HG03196 (cell line): ENCODE measurements around the gene CRYBG1.

Experiments used
- ATAC-seq: cut with Tn5 transposase; IDR thresholded peaks from one replicate; pipeline ENCODE4 v1.9.1; 2021; ENCODE audit not compliant: unreplicated experiment

Gene CRYBG1

DNA sequence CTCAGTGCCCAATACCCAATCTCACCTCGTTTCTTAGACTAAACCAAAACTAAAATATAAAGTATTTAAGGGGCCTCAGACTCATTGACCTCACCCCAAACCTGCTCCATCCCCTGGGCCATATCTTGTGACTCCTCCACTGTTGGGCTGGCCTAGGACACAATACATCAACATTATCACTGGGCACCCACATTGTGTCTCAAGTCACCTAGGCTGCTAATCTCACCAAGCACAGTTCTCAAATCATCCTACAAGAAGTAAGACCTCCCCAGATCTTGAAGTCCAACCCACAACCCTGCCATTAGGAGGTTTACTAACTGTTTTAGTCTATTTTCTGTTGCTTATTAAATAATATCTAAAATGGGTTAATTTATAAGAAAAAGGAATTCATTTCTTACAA lies 96.2 kb downstream of the CRYBG1 start:
- ATAC-seq, result no peak

DNA sequence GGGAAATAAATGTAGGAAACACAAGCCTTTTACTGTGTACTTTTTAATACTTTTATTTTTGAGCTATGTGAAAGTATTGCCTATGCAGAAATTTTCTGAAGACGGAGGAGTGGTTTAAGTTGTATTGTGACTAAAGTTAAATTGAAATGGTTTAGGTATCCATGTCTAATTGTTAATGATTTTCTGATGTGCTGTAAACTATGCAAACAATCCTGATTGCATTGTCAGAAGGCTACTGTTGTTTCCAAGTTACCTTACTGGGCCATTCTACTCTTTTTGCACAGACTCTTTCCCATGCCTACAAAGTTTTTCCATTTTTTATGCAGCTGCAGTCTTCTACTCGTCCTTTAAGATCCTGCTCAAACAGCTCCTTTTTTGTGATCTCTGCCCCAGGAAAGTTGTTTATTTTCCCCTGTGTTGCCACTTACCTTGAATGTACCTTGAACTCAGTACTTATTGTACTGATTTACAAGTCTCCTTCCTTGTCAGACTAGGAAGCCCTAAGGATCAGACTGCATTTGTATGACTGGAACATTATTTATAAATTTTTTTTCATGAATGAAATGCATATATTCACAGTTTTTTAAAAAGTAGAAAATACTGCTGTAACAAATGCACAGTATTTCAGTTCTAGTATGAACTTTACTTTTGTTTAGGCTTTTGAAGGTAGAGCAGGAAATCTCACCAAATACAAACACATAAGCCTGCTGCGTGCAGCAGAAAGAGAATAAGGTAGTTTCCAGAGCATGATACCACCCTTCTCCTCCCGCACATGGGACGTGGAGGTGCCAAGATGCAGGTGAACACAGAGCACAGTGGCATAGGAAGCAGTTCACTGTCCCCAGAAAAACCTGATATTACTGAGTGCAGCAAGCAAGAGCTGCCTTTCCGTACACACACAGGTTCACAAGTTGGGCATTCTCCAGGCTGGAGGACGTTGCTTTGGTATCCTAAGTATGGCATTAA lies 97.8 kb downstream of the CRYBG1 start:
- ATAC-seq, result no peak

DNA sequence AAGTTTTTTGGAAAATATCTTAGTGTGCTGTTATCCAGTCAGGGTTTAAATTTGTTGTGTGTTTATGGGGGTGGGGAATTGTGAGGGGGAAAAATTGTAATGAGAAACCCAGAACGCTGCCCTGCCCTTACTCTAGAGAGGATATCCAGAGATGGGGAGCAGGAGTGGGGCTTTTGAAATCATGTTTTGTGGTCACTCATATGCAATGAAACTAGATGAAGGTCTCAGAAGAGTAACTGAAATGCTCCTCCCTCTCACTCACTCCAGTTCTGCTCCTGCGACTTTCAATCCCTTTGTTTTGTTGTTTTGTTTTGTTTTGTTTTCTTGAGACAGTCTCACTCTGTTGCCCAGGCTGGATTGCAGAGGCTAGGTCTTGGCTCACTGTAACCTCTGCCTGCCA lies 100.0 kb downstream of the CRYBG1 start:
- ATAC-seq, result no peak

DNA sequence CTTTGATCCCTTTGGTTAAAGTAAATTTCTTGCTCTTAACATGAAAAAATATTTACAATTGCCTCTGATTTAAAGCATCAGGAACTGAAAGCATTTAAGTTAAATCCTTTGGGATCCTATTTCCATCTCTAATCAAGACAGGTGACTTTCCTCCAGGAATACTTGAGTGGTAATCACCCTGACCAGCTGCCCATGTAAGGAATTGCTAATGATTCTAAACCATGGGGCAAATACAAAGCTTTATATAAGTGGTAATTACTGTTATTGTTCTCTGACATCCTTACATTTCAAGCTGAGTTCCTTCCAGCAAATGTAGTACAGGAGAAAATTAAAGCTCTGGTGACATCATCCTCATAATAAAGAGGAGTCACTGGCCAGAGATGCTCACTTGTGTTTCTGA lies 100.6 kb downstream of the CRYBG1 start:
- ATAC-seq, result no peak

DNA sequence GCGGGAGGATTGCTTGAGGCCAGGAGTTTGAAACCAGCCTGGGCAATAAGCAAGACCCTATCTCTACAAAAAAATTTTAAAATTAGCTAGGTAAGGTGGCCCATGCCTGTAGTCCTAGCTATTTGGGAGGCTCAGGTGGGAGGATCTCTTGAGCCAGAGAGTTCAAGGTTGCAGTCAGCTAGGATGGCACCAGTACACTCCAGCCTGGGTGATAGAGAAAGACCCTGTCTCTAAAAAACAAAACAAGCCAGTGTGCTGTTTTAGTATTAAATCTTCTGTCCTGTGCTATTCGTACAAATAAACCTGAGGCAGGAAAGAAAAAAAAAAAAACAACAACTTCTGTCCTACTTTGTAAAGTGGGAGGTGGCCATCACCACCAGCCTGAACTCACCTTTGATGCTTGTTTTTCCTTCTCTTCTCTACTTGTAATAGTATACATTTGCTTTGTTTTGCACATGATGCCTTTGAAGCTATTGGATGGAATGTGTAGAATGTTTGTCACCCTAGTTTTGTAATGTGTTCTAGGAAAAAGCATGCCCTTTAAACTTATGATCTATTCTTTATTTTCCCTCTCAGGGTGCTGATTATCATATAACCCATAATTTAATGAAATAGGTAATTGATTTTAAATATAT lies 102.5 kb downstream of the CRYBG1 start:
- no peak for ATAC-seq

DNA sequence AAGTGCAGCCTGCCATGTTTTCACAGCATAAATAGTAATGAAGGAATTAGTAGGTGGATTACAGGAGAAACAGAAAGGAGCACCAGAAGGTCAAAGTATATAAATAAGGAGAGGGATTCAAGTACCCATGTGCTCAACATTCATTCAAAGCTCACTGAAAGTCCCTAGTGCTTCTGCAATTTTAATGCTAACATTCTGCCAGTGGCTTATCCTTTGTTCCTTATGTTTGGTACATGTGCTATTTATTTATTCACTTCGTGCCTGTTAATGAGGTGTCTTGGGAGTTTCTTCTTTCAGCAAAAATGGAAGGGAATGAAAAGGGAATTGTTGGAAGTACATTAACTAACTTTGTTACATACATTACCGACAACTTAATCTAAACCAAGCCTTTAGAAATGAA lies 105.7 kb downstream of the CRYBG1 start:
- ATAC-seq, result no peak

DNA sequence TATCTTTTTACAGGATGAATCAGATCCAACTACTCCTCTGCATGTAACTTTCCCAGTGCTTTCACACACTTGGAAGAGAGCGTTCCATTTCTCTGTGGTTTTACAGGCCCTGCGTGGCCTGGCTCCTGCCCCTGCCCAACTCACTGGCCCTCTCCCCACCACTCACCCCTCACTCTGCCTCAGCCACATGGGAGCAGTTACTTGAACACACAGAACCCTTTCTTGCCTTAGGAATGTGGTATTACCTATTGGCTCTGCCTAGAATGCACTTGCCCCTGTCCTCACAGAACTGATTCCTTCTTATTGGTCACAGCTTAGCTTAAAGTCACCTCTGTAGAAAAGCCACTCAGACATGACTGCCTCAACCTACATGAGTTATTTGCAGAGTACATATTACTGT lies 108.4 kb downstream of the CRYBG1 start:
- no peak for ATAC-seq

DNA sequence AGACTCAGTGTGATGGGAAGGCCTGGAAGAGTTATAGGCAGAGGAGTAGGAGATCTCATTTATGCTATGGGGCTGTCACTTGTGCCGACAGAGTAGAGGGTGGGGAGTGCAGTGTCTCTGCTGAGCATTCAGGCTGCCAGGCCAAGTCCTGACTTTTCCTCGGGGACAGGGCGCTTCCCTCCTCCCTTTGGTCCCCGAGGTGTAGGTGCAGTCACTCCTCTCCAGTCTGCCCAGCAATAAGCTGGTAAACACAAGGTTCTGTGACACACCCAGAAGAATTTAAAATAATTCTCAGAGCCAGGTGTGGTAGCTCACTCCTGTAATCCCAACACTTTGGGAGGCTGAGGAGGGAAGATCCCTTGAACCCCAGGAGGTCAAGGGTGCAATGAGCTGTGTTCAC lies 109.4 kb downstream of the CRYBG1 start:
- ATAC-seq, result no peak

DNA sequence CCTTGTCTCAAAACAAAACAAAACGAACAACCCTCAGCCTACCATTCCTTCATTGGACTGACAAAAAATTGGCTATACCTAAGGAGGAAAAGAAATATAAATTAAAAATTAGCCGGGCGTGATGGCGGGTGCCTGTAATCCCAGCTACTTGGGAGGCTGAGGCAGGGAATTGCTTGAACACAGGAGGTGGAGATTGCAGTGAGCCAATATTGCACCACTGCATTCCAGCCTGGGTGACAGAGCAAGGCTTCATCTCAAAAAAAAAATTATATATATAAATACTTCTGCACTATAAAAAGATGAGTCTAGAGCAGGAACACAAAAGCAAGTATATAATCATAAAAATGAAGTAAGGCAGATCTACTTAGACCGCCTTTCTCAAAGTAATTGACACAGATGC lies 109.8 kb downstream of the CRYBG1 start:
- ATAC-seq, result no peak

DNA sequence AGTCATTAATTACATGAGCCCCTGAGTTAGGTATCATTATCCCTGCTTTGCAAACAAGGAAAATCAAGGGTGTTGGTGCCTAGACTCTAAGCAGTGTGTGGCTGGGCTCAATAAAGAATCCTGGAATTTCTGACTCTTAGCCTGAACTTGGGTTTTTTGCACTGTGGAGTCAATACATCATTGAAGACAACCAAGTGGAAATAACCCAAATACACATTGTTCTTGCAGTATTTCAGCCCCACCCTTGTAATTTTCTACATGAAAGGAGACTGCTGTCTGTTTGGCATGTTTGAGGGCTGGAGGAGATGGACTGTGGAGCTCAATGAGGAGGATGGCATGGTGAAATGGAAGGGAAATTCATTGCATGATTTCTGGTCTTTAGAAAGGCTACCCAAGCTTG lies 110.3 kb downstream of the CRYBG1 start:
- no peak for ATAC-seq

DNA sequence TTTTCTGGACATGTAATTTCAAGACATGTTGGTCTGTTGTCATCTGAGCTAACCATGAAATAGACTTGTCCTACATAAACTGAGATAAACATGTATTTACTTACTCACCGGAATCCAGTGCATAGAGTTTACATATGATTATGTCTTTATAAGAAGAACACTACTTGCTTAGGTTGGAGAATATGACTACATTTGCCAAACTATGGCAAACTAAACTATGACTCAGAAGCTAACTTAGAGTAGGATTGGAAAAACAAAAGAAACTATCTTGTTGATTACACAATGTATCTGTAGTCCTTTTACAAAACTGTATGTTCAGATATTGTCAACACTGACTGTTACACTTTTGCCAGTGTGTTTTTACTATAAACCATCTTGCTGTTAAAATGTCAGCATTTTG lies 113.3 kb downstream of the CRYBG1 start:
- ATAC-seq, result no peak

DNA sequence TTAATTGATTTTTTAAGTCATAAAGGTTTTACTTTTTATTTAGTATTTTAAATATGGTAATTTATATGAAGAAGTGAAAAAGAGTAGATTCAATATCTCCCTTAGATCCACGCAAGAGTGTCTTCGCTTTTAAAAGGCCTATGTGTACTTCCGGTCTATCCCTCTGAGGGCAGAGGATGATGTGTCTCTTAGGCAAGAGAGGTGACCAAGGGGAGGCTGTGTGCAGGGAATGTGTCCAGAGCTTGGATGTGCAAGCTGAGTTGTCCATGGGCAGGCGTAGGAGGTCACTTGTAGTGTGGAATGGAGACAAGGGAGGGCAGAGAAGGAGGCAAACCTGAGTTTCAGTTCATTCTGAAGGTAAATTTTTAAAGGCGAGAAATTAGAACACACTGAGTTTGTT lies 113.9 kb downstream of the CRYBG1 start:
- no peak for ATAC-seq

DNA sequence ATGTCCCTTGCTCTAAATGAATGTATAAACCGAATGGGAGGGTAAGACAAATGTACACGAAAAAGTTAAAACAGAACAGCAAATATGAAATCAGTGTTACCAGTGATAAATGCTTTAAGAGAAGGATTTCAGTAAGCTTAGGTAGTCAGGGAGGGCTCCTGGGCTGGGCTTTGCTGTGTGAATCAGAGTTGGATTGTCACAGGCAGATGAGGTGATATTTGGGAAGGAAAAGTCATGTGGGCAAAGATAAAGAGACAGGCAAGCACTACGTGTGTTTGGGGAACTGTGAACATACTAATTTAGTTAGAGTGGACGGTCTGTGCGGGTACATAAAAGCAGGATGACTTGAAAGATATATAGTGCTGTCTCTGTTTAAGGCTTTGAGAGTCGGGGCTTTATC lies 114.8 kb downstream of the CRYBG1 start:
- no peak for ATAC-seq

DNA sequence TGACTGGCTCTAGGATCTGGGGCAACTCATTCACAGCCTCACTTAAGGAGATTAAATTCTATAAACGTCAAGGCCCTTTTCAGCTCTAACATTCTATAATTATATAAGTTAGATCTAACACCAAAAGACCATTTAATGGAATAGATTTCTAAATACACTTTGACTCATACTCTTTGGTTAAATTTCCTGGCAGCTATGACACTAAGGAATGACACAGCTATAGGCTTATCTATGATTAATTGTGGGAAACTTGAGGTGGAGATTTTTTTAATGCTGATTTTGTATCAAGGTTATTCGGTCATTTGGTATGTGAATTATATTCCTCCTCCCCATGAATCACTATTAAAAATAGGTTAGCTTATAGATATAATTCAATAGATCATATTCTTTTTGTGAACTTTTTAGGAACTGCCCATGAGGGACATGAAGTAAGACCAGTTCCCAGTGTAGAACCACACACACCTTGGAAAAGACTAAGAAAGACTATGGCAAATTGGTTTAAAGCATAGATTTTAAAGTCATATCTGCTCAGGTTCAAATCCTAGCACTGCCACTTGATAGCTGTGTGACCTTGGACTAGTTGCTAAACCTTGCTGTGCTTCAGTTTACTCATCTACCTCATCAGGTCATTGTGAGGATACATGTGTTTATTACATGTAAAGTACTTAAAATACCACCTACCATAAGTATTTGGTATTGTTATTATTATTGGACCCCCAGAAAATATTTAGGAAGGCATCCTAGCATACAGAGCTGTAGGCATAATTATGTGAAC lies 116.0 kb downstream of the CRYBG1 start:
- ATAC-seq, result no peak

DNA sequence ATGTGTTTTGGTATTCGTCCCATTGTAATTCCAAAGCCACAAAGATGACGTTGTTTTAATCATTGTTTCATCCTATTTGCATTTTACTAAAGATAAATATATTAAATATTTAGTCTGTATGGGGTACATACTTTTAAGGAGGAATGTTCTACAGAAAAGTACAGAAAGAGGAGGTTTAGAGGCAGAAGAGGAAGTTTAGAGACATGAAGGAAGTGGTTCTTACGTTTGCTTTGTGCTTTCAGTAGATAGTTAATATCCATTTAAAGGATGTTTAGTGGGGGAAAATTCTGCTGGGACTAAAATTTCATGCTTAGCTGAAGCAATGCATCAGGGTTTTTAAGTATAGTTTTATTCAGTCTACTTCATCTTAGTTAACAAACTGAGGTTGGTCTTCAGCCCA lies 116.6 kb downstream of the CRYBG1 start:
- ATAC-seq, result no peak

DNA sequence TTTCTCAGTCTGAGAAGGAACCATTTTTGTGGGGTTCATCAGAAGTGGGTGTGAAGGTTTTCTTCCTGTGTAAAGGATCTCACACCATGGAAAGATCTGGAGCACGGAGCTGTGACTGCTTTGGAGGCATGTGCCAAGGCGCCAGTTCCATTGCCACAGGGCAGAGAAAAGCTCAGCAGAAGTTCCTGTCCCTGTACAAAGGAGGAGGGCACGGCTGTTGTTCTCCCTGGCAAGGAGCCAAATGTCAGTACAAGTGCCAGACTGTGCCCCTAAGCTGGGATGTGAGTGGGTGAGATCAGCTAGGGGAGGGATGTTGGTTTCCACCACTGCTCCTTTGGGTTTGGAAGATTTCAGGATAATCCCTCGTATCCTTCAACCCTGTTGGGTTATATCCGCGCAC lies 117.3 kb downstream of the CRYBG1 start:
- ATAC-seq, result no peak

DNA sequence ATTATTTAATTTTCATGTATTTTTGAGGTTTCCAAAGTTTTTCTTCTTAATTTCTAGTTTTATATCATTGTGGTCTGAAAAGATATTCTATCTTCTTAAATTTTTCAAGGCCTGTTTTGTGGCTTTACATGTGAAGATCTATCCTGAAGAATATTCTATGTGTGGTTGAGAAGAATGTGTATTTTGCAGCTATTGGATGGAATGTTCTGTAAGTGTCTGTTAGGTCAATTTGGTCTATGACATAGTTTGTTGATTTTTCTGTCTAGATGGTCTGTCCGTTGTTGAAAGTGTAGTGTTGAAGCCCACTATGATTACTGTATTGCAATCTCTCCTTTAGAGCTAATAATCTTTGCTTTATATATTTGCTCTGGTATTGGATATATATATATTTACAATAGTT lies 125.7 kb downstream of the CRYBG1 start:
- ATAC-seq, result no peak

DNA sequence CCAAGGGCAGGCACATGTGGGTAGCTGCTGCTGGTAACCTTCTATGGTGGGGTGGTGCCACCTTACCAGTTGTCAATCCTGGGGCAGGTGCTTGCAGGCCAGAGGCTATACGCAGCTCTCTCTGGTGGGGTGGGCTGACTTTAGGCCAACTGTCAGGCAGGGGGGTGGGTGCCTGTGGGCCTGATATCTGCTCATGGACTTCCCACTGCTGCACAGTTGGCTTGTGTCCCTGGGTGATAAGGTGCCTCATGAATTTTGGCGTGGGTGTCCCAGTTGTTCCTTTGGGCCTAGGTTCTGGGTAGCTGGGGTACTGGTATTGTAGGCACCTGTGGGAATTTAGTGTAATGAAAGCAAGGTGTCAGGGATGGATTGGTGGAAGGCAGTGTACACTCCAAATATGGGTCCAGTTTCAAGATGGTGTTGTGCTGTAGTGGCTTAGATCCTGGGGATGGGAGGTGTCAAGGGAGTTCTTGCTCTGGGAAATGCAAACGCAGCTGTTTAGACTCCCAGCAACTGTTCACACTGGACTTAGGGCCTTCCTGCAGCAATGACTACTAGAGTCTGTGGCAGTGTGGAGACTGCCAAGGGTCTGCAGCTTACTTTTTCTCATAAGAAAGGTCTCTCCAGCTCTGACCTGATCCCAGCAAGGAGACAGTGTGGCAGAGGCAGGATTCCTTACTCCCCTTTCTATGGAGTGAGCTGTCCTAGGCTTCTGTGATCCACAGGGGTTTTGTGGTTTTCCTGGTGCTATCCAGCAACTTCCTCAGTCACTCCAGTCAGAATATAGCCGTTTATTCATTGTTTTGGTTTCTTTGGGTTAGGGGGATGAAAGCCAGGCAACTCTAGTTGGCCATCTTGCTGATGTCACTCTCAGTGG lies 128.2 kb downstream of the CRYBG1 start:
- ATAC-seq, result no peak

DNA sequence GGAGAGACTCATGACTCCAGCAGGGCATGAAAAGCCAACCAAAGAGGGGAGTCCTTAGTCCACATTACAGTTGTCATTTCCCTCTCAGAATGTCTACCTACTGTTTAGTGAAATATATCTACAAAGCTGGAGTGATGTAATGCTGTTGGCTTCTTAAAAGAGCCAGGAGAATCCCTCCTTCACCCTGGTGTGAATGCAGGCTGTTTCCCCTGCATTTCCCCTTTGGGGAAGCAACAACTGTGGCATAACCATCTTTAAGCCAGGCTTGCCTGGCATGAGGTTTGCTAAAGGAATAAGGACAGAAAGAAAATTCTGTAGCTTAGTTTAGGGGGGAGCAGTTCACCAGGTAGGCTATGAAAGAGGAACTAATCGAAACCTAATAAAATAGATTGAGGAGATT lies 129.5 kb downstream of the CRYBG1 start:
- ATAC-seq, result no peak

DNA sequence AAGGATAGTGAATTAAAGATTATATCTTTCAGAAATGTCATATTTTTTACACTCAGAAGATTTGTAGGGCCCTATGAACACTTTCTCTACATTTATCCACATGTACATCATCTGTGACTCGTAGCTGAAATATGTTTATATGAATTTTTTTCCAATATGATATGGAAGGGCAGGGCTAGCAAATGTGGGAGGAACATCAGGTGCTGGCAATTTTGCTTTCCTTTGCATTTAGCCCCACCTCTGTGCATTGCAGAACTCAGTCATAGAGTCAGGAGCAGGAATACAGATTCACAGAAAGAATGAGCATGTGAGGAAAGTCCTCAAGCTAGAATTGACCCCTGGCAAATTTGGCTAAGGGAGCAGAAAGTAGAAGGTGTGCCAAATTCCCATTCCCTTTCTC lies 129.9 kb downstream of the CRYBG1 start:
- ATAC-seq, result no peak

DNA sequence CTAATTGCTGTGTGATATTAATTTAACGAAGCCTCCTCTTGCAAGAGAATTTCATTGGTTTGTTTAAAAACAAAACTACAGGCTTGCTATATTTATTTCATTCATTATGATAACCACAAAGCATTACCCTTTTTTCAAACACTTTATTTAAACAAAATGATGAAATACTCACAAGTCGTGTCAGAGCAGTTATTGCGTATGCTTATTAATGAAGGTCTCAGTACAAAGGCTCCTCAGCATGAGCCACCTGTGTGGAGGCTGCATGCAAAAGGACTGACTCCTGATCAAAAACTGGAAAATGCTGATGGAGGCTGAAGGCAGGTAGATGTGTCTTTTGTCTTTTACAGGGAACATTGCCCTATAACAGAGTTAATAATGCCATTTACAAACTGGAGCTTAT lies 130.5 kb downstream of the CRYBG1 start:
- no peak for ATAC-seq
